GM12873 (cell line): ENCODE results near the gene SCN8A.

Source experiments
- TF ChIP-seq, protein P1 (sequence below): IDR thresholded peaks from 2 replicates; pipeline ENCODE4 v1.5.1; 2012; ENCODE audit warnings: low read depth, mild to moderate bottlenecking, moderate library complexity, low read length, control low read depth; ENCODE audit not compliant: insufficient read depth; ENCODE audit errors: missing control alignments

Gene SCN8A

DNA sequence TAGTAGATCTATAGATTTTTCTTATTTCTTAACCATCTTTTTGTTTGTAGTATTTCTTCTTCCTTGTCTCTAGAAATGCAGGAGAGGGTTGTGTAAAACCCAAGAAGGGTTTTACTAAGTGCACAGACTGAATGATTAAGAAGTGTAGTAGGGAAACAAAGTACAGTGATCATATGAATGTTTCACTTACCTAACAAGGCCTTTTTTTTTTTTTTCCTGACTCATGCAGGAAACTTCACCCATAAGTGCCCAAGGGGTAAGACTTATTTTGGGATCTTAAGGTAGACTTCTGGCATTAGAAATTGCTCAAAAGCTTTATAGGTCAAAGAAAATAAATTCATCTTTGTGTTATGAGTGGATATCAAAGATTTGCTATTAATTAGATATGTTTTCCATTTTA is 10.2 kb downstream of the SCN8A start:
- TF ChIP-seq, protein P1, sequence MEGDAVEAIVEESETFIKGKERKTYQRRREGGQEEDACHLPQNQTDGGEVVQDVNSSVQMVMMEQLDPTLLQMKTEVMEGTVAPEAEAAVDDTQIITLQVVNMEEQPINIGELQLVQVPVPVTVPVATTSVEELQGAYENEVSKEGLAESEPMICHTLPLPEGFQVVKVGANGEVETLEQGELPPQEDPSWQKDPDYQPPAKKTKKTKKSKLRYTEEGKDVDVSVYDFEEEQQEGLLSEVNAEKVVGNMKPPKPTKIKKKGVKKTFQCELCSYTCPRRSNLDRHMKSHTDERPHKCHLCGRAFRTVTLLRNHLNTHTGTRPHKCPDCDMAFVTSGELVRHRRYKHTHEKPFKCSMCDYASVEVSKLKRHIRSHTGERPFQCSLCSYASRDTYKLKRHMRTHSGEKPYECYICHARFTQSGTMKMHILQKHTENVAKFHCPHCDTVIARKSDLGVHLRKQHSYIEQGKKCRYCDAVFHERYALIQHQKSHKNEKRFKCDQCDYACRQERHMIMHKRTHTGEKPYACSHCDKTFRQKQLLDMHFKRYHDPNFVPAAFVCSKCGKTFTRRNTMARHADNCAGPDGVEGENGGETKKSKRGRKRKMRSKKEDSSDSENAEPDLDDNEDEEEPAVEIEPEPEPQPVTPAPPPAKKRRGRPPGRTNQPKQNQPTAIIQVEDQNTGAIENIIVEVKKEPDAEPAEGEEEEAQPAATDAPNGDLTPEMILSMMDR, result no peak

DNA sequence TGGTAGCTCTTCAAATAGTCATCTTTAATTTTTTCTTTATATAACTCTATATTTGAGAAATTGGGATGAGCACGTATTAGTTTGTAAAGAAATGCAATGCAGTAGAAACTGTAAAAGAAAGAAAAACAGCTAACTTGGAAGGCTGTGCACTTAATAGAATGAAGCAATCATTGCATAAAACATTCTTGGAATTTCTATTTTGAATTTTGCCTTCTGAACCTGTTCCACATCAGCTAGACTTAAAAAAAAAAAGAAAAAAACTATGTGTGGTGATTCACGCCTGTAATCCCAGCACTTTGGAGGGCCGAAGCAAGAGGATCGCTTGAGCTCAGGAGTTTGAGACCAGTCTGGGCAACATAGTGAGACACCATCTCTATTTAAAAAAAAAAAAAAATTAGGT is 29.4 kb downstream of the SCN8A start:
- TF ChIP-seq, protein P1, result no peak

DNA sequence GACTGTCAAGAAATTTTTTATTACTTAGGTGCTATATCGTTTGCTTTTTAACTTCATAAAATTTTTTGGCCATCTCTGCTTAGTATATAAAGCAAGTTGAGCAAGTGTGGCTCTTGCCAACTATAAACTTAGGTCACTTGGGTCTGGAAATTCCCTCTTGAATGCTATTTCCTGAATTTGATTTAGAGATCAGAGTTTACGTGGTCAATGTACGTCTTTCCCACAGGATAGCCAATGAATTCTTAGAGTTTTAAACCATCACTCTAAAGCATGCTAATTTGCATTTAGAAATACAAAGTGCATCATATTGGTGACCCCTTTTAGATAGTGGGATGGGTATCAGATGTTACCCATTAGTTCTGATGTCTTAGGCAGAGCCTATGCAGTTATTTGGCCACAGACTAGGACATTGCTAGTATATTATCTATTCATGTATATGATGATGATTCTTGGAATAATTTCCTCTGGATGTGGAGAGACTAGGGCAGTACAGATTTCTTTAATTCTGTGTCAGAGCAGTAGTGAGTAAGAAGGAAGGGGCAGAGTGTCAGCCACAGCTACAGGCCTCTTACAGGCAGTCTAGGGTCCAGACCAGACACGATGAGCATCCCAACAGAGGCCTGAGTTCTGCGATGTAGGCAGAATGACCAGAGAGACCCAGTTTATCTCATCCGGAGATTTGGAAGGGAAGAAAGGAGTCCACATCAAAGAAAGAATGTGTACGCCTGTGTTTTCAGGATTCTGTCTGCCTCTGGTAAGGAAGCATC is 30.3 kb downstream of the SCN8A start:
- TF ChIP-seq, protein P1, result no peak

DNA sequence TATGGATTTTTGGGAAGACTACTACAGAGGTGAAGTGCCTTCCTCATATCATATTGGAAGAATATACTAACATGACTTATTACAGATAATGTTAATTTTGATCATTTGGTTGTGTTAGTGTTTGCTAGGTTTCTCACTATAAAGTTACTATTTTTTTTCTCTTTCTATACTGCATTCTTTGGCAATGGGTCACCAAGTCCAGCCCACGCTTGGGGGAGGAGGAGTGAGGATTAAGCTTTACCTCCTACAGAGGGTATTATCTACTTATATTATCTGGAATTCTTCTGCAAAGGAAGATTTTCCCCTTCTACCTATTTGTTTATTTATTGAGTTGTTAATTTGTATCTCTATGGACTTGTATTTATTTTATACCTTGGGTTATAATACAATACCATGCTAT is 31.5 kb downstream of the SCN8A start:
- TF ChIP-seq, protein P1, result no peak

DNA sequence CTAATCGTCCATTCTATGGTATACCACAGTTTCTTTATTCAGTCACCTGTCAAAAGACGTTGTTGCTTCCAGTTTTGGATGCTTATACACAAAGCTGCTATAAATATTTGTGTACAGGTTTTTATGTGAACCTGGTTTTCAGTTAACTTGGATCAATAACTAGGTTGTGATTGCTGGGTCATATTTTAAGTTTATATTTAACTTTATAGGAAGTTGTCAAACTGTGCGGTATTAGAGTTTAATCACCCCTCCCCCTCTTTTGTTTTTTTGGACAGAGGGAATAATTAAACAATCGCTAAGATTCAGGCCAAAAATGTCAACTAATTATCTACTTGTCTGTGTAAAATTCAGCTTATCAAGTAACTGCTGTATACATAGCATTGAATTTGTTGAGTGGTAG is 34.3 kb downstream of the SCN8A start:
- TF ChIP-seq, protein P1, result no peak

DNA sequence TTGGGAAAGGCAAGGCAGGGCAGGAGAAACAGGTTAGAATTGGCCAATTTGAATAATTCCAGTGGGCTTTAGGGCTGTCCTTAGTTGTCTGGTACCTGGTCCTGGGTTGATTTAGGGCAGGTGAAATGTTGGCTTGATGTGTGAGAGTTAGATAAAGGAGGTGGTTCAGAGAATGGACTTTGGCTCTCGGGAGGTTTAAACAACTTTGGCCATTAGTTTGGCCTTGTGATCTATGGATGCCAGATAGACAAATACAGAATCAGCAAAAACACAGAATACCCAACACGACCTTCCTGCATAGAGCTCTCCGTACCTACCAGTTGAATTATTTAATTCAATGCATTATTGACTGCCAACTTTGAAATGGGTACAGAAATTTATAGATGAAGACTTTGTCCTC is 35.1 kb downstream of the SCN8A start:
- TF ChIP-seq, protein P1, result no peak

DNA sequence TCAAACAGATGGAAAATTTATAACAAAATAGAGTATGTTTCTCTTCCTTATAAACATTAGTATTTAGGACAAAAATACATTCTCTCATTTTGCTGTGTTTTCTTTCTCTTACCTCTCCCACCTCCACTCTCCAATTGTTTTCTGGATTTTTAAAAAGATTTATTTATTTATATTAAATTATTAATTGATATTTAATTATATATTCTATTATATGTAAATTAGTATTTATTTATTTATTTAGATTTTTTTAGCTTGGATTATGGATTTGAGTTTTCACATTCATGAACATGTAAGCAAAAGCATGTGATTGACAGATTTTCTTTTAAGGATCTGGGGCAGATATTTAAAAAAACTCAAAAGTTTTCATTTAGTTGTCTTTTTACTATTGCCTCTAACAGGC is 35.6 kb downstream of the SCN8A start:
- TF ChIP-seq, protein P1, result no peak
